BJ (cell line): ENCODE results near the gene PHB1. TPM values are rescaled to one million over a fixed set of nuclear protein-coding genes. Genes with fewer than 3 reads are reported as not detected.
A peak's percentile ranks its signal among the peaks of the same experiment; 100 is the strongest.

ENCODE experiments used
- CTCF ChIA-PET: fragments of 350-600 bp; formaldehyde crosslinking; extraction: SDS; loops from one replicate; lab custom pipeline; 2021; ENCODE audit warnings: antibody characterized with exemption, inconsistent platforms; lab: Yijun Ruan, JAX
- POLR2A ChIA-PET: fragments of 300-600 bp; sonication (Branson Sonifier 250); formaldehyde crosslinking; extraction: SDS; loops from one replicate; lab custom pipeline; 2021; ENCODE audit warnings: antibody characterized with exemption; lab: Charles Lee
- DNase-seq: peaks from one replicate; pipeline ENCODE4 v3.0.0-alpha.2; 2011; ENCODE audit warnings: low read depth
- H3K27me3 ChIP-seq: 2 replicates; pipeline ENCODE4 v1.6.0; 2011; ENCODE audit warnings: low read length; ENCODE audit not compliant: control insufficient read depth, insufficient read depth
- H3K36me3 ChIP-seq: 2 replicates; pipeline ENCODE4 v1.5.1; 2011; ENCODE audit warnings: low read length; ENCODE audit not compliant: control insufficient read depth, insufficient read depth
- H3K4me3 ChIP-seq: 2 replicates; pipeline ENCODE4 v1.5.1; 2011; ENCODE audit warnings: low read depth, mild to moderate bottlenecking, control low read depth, low read length
- polyA plus RNA-seq: library from polyadenylated mRNA; depleted of rRNA; stranded (reverse); fragments of >200 nt; gene quantifications from 2 replicates; pipeline ENCODE4 v1.2.3, GENCODE V29; 2011
- TF ChIP-seq, protein P1 (sequence below): IDR thresholded peaks from 2 replicates; pipeline ENCODE4 v1.5.1; 2011; ENCODE audit warnings: low read depth, mild to moderate bottlenecking, control low read depth, inconsistent platforms, low read length, moderate library complexity; ENCODE audit not compliant: insufficient read depth

PHB1 gene
- polyA plus RNA-seq, 1 experiment, result 369 TPM

GRCh38 chr17:49414271-49414621 lies 436 bp downstream of the PHB1 start:
- TF ChIP-seq, protein P1, sequence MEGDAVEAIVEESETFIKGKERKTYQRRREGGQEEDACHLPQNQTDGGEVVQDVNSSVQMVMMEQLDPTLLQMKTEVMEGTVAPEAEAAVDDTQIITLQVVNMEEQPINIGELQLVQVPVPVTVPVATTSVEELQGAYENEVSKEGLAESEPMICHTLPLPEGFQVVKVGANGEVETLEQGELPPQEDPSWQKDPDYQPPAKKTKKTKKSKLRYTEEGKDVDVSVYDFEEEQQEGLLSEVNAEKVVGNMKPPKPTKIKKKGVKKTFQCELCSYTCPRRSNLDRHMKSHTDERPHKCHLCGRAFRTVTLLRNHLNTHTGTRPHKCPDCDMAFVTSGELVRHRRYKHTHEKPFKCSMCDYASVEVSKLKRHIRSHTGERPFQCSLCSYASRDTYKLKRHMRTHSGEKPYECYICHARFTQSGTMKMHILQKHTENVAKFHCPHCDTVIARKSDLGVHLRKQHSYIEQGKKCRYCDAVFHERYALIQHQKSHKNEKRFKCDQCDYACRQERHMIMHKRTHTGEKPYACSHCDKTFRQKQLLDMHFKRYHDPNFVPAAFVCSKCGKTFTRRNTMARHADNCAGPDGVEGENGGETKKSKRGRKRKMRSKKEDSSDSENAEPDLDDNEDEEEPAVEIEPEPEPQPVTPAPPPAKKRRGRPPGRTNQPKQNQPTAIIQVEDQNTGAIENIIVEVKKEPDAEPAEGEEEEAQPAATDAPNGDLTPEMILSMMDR, result no peak
- POLR2A ChIA-PET, result interaction anchor here (0.8 kb wide), 1 partner anchor 246 kb away, joined by 3 read pairs; no protein-coding TSS in a partner anchor
- DNase-seq, result no peak

DNA sequence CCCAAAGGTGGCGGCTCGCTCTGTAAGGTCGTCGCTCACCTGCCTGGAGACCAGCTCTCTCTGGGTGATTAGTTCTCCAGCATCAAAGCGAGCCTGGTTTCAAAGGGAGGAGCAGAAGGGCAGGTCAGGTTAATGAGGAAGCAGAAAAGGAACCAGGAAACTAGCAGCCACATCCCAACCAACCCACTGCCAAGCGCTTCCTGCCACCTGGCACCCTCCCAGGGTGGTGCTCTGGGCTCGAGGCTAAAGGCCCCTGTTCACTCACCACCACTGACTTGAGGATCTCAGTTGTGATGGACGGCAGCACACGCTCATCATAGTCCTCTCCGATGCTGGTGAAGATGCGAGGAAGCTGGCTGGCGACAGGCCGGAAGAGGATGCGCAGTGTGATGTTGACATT lies 5.6 kb downstream of the PHB1 start:
- Histone ChIP-seq H3K4me3 (no peak overlapping the region), H3K36me3 (peaks cover 22% of the 10 kb centered on the region), H3K27me3 (no peaks in the 10 kb centered on the region)
- TF ChIP-seq, protein P1, result no peak
- no peak for DNase-seq
- ChIA-PET CTCF (interaction anchor here (0.5 to 10.7 kb wide), 5 partner anchors 11 to 148 kb away, joined by 3 to 83 read pairs (median 4); no protein-coding TSS in a partner anchor), POLR2A (no interaction called here)

More at GRCh38 chr17:49414271-49414621, 436 bp downstream of the PHB1 start:
- H3K36me3 ChIP-seq, result peaks cover 8% of the 10 kb centered on the region
- no peaks in the 10 kb centered on the region for H3K27me3 ChIP-seq
- H3K4me3 ChIP-seq, result peak overlapping the region; percentile 87
- CTCF ChIA-PET, result interaction anchor here (0.6 to 10.7 kb wide), 8 partner anchors 12 to 187 kb away, joined by 3 to 83 read pairs (median 4); no protein-coding TSS in a partner anchor

GRCh38 chr17:49407981-49408501 lies 6.6 kb downstream of the PHB1 start:
- Histone ChIP-seq H3K4me3 (no peak overlapping the region), H3K27me3 (no peaks in the 10 kb centered on the region), H3K36me3 (peaks cover 24% of the 10 kb centered on the region)
- TF ChIP-seq, protein P1, result peak; percentile 82
- DNase-seq, result no peak
- POLR2A ChIA-PET, result no interaction called here
- CTCF ChIA-PET, result interaction anchor here (0.6 to 10.7 kb wide), 7 partner anchors 10 to 149 kb away, joined by 3 to 83 read pairs (median 3); no protein-coding TSS in a partner anchor

- CTCF ChIA-PET, result interaction anchor here (0.6 to 10.7 kb wide), 5 partner anchors 9 to 150 kb away, joined by 3 to 83 read pairs (median 3); no protein-coding TSS in a partner anchor
These were observed 7.6 kb downstream of the PHB1 start for GRCh38 chr17:49407086-49407485.

GRCh38 chr17:49406421-49407061 lies 8.1 kb downstream of the PHB1 start:
- CTCF ChIA-PET, result interaction anchor here (0.7 to 10.7 kb wide), 5 partner anchors 9 to 150 kb away, joined by 3 to 83 read pairs (median 3); no protein-coding TSS in a partner anchor
- POLR2A ChIA-PET, result no interaction called here
- no peak for DNase-seq
- Histone ChIP-seq H3K36me3 (peaks cover 19% of the 10 kb centered on the region), H3K4me3 (no peak overlapping the region), H3K27me3 (no peaks in the 10 kb centered on the region)
- TF ChIP-seq, protein P1, result no peak

More at GRCh38 chr17:49407086-49407485, 7.6 kb downstream of the PHB1 start:
- DNase-seq, result no peak
- H3K27me3 ChIP-seq, result no peaks in the 10 kb centered on the region
- TF ChIP-seq, protein P1, result no peak
- H3K4me3 ChIP-seq, result no peak overlapping the region
- POLR2A ChIA-PET, result no interaction called here
- H3K36me3 ChIP-seq, result peaks cover 19% of the 10 kb centered on the region
